Activated CD8-positive, alpha-beta T cell treated with anti-CD3 and anti-CD28 coated beads, Interleukin-2, amount 10 ng/mL, durations not matched to agents 7 days and 5 days (primary cell): Measurements from ENCODE around the gene PODXL2. TPM values are rescaled to one million over a fixed set of nuclear protein-coding genes. Genes with fewer than 3 reads are reported as not detected.
A peak's percentile ranks its signal among the peaks of the same experiment; 100 is the strongest.
"Not testable (repeated sequence)": the region's sequence is repeated elsewhere in the genome, so short reads cannot be mapped to it uniquely, and the experiment has no call there.

Source experiments
- ATAC-seq: fragments of 150-1000 bp; cut with Tn5 transposase; one replicate; pipeline ENCODE4 v1.10.0; 2021; ENCODE audit warnings: moderate library complexity
- CTCF ChIA-PET: fragments of 350-600 bp; sonication (Branson Sonifier 250); formaldehyde crosslinking; loops from one replicate; lab custom pipeline; 2021; ENCODE audit warnings: antibody characterized with exemption; lab: Charles Lee
- POLR2A ChIA-PET: fragments of 350-600 bp; sonication (Branson Sonifier 250); formaldehyde crosslinking; loops from one replicate; lab custom pipeline; 2021; ENCODE audit warnings: antibody characterized with exemption; lab: Charles Lee
- DNase-seq: peaks from one replicate; pipeline ENCODE4 v3.0.0-alpha.2; 2020
- H3K27ac Mint-ChIP-seq: one replicate; pipeline ENCODE4 v1.8.0; 2021; ENCODE audit warnings: mild to moderate bottlenecking, mixed read lengths
- H3K27me3 Mint-ChIP-seq: one replicate; pipeline ENCODE4 v1.8.0; 2021; ENCODE audit warnings: low read depth, mixed read lengths
- H3K36me3 Mint-ChIP-seq: one replicate; pipeline ENCODE4 v1.8.0; 2021; ENCODE audit warnings: low read depth, mixed read lengths
- H3K4me1 Mint-ChIP-seq: one replicate; pipeline ENCODE4 v1.8.0; 2021; ENCODE audit warnings: low read depth, mixed read lengths
- H3K4me3 Mint-ChIP-seq: one replicate; pipeline ENCODE4 v1.8.0; 2021; ENCODE audit warnings: mild to moderate bottlenecking, mixed read lengths
- H3K9me3 Mint-ChIP-seq: one replicate; pipeline ENCODE4 v1.8.0; 2022; ENCODE audit warnings: mixed read lengths; ENCODE audit not compliant: insufficient read depth
- total RNA-seq, 2 experiments: library from RNA; stranded (reverse); gene quantifications; one replicate each; pipeline ENCODE4 v1.2.3, GENCODE V29; 2021

PODXL2 gene
- total RNA-seq, 2 experiments from 2014 or later = 1.3 to 1.7 TPM

DNA sequence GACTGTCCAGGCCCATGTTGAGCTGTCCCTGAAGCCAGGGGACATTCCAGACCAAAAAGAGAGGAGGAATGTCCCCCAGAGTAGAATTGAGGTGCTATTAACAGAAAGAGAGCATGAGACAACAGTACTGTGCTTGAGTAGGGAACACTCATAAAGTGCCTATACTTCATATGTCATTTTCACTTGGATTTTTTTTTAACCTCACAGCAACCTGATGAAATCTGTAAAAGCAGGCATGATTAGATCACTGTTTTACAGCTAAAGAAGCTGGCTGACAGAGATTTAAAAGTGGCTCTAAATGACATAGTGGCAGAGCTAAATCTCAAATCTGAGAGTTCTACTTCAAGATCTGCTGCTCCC is 18.8 kb downstream of the PODXL2 start:
- POLR2A ChIA-PET = no interaction called here
- Mint-ChIP-seq H3K27ac (no peak overlapping the region), H3K36me3 (no peaks in the 10 kb centered on the region), H3K4me3 (no peak overlapping the region), H3K4me1 (no peaks in the 10 kb centered on the region), H3K9me3 (no peaks in the 10 kb centered on the region), H3K27me3 (peaks cover 4% of the 10 kb centered on the region)
- no peak for DNase-seq
- CTCF ChIA-PET = interaction anchor here (2.1 to 2.5 kb wide), 2 partner anchors 12 to 73 kb away, joined by 6 to 8 read pairs; no protein-coding TSS in a partner anchor
- no peak for ATAC-seq

DNA sequence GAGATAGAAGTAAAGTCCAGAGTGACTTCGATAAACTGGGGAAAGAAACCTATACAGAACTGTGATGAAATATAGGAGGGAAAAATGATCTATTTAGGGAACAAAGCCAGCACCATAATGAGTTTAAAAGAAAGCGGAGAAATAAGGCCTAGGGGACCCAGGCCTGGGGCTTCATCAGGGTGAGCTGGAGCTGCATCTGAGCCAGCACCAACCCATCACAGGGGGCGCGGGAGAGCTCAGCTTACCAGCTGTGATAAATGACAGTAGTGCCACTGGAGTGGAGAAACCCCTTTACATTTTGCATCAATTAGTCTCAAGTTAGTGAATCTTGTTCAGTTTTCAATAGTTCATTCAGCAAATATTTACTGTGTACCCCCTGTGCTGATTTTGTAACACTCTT is 21.3 kb downstream of the PODXL2 start:
- no peaks in the 10 kb centered on the region for H3K4me1 Mint-ChIP-seq
- POLR2A ChIA-PET = no interaction called here

DNA sequence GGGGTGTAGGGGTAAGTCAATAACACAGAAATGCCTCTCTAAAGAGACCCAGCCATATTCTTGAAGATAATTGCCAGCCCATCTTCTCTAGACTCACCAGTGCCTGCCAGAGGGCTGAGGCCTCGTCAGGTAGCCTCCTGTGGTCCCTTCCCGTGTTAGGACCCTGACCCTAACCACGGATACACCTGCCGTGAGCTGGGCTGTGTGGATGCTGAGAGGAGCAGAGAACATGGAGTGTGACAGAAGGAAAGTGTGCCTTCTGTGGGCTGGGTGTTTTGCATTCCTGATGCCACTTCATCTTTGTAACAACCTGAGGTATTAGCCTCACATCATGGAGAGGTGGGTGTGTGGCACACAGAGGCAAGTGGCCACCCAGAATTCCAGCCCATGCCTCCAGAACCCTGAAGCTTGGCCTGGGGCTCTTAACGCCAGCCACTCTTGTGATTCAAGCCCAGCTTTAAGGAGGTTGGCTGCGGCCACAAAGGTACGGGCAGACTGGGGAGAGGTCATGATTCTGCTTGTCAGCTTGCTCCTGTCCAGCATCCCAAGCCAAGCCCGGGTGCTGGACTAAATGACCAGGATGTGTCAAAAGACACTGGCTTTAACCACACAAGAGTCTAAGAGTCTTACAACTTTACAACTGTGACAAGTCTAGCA is 22.7 kb downstream of the PODXL2 start:
- Mint-ChIP-seq H3K27me3 (peaks cover 2% of the 10 kb centered on the region), H3K4me1 (no peaks in the 10 kb centered on the region), H3K36me3 (no peaks in the 10 kb centered on the region), H3K9me3 (no peaks in the 10 kb centered on the region), H3K27ac (no peak overlapping the region), H3K4me3 (no peak overlapping the region)
- DNase-seq (no peak), ATAC-seq (no peak)
- CTCF ChIA-PET = interaction anchor here (0.9 to 2.6 kb wide), 10 partner anchors 9 to 308 kb away, joined by 3 to 10 read pairs (median 4); partner anchors contain the start of gene ABTB1
- POLR2A ChIA-PET = no interaction called here

More for the DNA sequence above, 21.3 kb downstream of the PODXL2 start:
- Mint-ChIP-seq H3K9me3 (no peaks in the 10 kb centered on the region), H3K4me3 (no peak overlapping the region), H3K27me3 (peaks cover 2% of the 10 kb centered on the region), H3K27ac (no peak overlapping the region), H3K36me3 (no peaks in the 10 kb centered on the region)
- no peak for ATAC-seq
- CTCF ChIA-PET = interaction anchor here (2.2 to 2.6 kb wide), 2 partner anchors 44 to 182 kb away, joined by 9 to 10 read pairs; no protein-coding TSS in a partner anchor
- DNase-seq = no peak

DNA sequence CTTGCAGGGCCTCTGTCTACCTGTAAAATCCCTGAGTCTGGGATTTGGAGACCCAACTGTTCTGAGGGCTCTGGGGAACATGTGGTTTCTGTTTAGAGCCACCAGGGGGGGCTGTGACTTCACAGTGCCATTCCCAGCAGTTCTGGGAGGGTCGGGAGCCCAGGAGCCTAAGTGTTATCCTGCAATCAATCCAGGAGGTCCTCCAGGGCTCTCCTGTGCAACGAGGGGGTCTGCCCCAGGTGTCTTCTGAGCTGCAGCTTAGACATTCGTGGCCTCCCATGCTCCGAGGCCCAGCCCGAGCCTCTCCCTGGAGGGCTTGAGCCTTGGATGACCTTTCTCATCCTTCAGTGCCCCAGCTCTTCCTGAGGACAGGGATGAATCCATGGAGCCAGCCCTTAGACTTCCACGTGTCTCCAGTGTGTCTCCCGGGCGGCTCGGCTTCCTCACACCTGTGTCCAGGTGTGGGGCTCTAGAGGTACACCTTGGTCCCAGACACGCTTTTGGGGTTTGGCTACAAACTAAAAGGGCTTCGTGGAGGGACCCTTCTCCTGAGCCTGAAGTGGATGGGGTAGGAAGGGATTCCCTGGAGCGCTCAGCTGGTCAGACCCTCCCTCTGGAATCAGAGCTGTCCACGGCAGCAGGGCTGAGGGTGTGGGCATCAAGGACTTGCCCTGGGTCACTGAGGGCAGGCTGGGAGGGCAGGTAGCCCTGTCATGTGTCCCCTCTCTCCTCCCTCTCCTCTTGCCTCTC is 23.4 kb downstream of the PODXL2 start:
- no peak for ATAC-seq
- DNase-seq = peak; percentile 40
- Mint-ChIP-seq H3K4me1 (no peaks in the 10 kb centered on the region), H3K4me3 (no peak overlapping the region), H3K27ac (no peak overlapping the region), H3K27me3 (peaks cover 4% of the 10 kb centered on the region), H3K9me3 (no peaks in the 10 kb centered on the region), H3K36me3 (no peaks in the 10 kb centered on the region)
- CTCF ChIA-PET = interaction anchor here (0.8 to 2.6 kb wide), 9 partner anchors 9 to 392 kb away, joined by 3 to 10 read pairs (median 4); partner anchors contain the start of gene ABTB1
- POLR2A ChIA-PET = no interaction called here

DNA sequence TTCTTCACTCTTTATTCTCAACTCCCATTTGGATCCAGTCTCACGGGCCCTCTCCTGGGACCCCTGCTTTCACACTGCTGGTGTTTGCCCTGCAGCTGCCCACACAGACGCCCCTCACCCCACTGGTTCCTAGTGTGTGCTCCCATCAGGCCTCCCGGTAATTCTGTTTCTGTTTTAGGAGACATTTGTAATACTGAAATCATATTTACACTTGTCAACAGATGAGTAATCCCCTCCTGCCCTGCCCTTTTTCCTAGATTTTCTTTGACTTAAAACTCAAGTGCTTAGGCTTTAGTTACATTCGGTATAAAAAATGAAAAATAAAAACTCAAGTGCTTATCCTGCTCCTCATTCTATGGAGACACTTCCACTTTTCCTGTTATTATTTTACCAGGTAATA is 25.4 kb downstream of the PODXL2 start:
- CTCF ChIA-PET = no interaction called here

DNA sequence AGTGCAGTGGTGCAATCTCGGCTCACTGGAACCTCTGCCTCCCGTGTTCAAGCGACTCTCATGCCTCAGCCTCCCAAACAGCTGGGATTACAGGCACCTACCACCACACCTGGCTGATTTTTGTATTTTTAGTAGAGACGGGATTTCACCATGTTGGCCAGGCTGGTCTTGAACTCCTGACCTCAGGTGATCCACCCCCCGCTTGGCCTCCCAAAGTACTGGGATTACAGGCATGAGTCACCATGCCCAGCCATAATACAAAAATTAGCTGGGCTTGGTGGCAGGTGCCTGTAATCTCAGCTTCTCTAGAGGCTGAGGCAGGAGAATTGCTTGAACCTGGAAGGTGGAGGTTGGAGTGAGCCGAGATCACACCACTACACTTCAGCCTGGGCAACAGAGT is 26.0 kb downstream of the PODXL2 start:
- H3K27me3 Mint-ChIP-seq = peaks cover 10% of the 10 kb centered on the region
- ATAC-seq, H3K9me3 Mint-ChIP-seq, H3K4me1 Mint-ChIP-seq, H3K27ac Mint-ChIP-seq, H3K4me3 Mint-ChIP-seq, DNase-seq, POLR2A ChIA-PET, H3K36me3 Mint-ChIP-seq: not testable (repeated sequence)
- CTCF ChIA-PET = interaction anchor here (1.1 kb wide), 1 partner anchor 177 kb away, joined by 3 read pairs; no protein-coding TSS in a partner anchor

More for the DNA sequence above, 25.4 kb downstream of the PODXL2 start:
- H3K27ac Mint-ChIP-seq = no peak overlapping the region
- POLR2A ChIA-PET = no interaction called here
- DNase-seq = peak; percentile 15
- no peak overlapping the region for H3K4me3 Mint-ChIP-seq
- ATAC-seq = no peak
- no peaks in the 10 kb centered on the region for H3K9me3 Mint-ChIP-seq
- H3K27me3 Mint-ChIP-seq = peaks cover 11% of the 10 kb centered on the region
- H3K36me3 Mint-ChIP-seq = no peaks in the 10 kb centered on the region
- no peaks in the 10 kb centered on the region for H3K4me1 Mint-ChIP-seq

DNA sequence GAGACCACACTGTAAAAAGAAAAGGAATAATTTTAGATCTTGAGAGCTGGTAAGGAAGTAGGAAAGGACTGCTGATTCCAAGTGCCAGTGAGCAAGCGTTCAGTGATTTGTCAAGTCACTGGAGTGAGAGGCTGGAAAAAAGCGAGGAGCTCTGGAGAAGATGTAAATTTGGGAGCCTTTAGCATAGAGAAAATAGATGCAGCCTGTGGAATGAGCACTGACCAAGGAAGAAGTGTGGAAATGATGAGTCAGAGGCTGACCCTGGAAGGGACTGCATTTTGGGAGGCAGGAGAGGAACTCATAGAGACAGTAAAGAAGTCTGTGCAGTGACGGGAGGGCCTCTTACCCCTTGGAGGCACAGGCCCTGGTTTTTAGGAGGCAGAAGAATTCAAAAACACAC is 26.7 kb downstream of the PODXL2 start:
- H3K4me1 Mint-ChIP-seq = no peaks in the 10 kb centered on the region
- CTCF ChIA-PET = interaction anchor here (1.1 kb wide), 1 partner anchor 176 kb away, joined by 3 read pairs; no protein-coding TSS in a partner anchor
- peaks cover 8% of the 10 kb centered on the region for H3K27me3 Mint-ChIP-seq
- H3K27ac Mint-ChIP-seq = no peak overlapping the region
- ATAC-seq (no peak), DNase-seq (no peak)
- H3K4me3 Mint-ChIP-seq = no peak overlapping the region
- H3K9me3 Mint-ChIP-seq = no peaks in the 10 kb centered on the region
- POLR2A ChIA-PET = interaction anchor here (2.0 kb wide), 1 partner anchor 16 kb away, joined by 6 read pairs; no protein-coding TSS in a partner anchor
- H3K36me3 Mint-ChIP-seq = no peaks in the 10 kb centered on the region

DNA sequence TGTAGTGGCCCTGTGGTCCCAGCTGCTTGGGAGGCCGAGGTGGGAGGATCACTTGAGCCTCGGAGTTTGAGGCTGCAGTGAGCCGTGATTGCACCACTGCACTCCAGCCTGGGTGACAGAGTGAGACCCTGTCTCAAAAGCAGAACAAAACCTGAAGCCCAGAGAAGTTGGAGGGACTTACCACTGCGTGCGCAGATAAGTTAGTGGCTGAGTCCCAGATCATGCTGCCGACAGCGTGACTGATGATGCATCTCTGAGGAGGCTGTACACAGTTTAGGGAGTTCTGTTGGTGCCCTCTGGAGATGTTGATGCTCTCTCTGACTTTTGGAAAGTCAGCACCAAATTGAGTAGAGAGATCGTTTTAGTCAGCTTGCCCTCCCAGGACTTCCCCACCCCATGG is 27.9 kb downstream of the PODXL2 start:
- Mint-ChIP-seq H3K4me1 (no peaks in the 10 kb centered on the region), H3K4me3 (no peak overlapping the region), H3K36me3 (no peaks in the 10 kb centered on the region), H3K9me3 (no peaks in the 10 kb centered on the region), H3K27ac (no peak overlapping the region), H3K27me3 (peaks cover 8% of the 10 kb centered on the region)
- ChIA-PET CTCF (no interaction called here), POLR2A (interaction anchor here (2.0 kb wide), 1 partner anchor 15 kb away, joined by 6 read pairs; no protein-coding TSS in a partner anchor)
- DNase-seq (no peak), ATAC-seq (no peak)

DNA sequence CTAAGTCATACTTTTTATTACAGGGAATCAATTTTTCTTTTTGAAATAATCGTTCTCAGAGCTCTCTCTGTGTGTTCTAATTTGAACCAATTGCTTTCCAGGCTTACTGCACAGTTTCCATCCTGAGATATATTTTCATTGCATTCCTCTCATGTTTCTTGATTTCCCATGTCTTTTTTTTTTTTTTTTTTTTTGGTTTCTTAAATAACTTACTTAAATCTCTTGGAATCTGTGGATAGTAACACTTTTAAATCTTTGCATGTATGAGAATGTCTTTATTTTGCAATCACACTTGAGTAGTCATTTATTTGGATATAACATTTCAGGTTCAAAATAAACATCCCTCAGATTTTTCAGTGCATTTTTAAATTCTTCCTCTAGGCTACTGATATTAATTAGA is 29.2 kb downstream of the PODXL2 start:
- ChIA-PET POLR2A (no interaction called here), CTCF (interaction anchor here (0.9 to 1.6 kb wide), 2 partner anchors 36 to 83 kb away, joined by 3 to 4 read pairs; no protein-coding TSS in a partner anchor)
- Mint-ChIP-seq H3K27ac (no peak overlapping the region), H3K4me3 (no peak overlapping the region), H3K27me3 (peaks cover 8% of the 10 kb centered on the region), H3K4me1 (no peaks in the 10 kb centered on the region), H3K9me3 (no peaks in the 10 kb centered on the region), H3K36me3 (no peaks in the 10 kb centered on the region)
- ATAC-seq = no peak
- DNase-seq = no peak

DNA sequence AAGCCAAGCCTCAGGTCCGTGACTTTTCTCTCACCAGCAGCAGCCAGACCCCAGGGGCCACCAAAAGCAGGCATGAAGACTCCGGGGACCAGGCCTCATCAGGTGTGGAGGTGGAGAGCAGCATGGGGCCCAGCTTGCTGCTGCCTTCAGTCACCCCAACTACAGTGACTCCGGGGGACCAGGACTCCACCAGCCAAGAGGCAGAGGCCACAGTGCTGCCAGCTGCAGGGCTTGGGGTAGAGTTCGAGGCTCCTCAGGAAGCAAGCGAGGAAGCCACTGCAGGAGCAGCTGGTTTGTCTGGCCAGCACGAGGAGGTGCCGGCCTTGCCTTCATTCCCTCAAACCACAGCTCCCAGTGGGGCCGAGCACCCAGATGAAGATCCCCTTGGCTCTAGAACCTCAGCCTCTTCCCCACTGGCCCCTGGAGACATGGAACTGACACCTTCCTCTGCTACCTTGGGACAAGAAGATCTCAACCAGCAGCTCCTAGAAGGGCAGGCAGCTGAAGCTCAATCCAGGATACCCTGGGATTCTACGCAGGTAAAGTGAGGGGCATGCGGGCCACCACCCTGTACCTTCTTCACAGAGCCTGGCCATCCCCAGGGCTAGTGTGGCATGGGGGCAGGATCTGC is 31.8 kb downstream of the PODXL2 start:
- Mint-ChIP-seq H3K9me3 (no peaks in the 10 kb centered on the region), H3K36me3 (no peaks in the 10 kb centered on the region), H3K27ac (no peak overlapping the region), H3K27me3 (peaks cover 8% of the 10 kb centered on the region), H3K4me1 (no peaks in the 10 kb centered on the region), H3K4me3 (no peak overlapping the region)
- DNase-seq (no peak), ATAC-seq (no peak)
- ChIA-PET CTCF (interaction anchor here (0.6 kb wide), 1 partner anchor 9 kb away, joined by 3 read pairs; no protein-coding TSS in a partner anchor), POLR2A (no interaction called here)

DNA sequence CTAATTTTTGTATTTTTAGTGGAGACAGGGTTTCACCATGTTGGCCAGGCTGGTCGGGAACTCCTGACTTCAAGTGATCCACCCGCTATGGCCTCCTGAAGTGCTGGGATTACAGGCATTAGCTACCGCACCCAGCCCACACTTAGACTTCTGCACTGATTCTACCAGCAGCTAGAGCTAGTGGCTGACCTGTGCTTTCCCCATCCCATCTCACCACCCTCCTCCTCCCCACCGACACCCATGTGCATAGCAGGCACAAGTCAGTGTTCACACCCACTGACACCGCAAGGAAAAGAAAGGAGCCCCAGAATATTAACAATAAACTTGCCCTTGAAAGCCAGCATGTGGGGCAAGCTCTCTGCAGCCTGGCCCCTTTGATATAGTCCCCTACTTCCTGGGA is 32.6 kb downstream of the PODXL2 start:
- no peak for DNase-seq
- peaks cover 8% of the 10 kb centered on the region for H3K27me3 Mint-ChIP-seq
- no peaks in the 10 kb centered on the region for H3K36me3 Mint-ChIP-seq
- ATAC-seq = no peak
- ChIA-PET CTCF (interaction anchor here (1.6 to 1.8 kb wide), 2 partner anchors 10 to 26 kb away, joined by 4 to 9 read pairs; no protein-coding TSS in a partner anchor), POLR2A (no interaction called here)
- no peaks in the 10 kb centered on the region for H3K9me3 Mint-ChIP-seq
- H3K4me3 Mint-ChIP-seq = no peak overlapping the region
- H3K4me1 Mint-ChIP-seq = no peaks in the 10 kb centered on the region
- H3K27ac Mint-ChIP-seq = no peak overlapping the region
